ENCODE measurements around the gene XXYLT1. TPM values are rescaled to one million over a fixed set of nuclear protein-coding genes. Genes with fewer than 3 reads are reported as not detected.

XXYLT1 gene
- total RNA-seq, 1 experiment from 2014 or later: 10.9 TPM

GRCh38 chr3:195181741-195182469 is 89.1 kb downstream of the XXYLT1 start:
- no peak overlapping the region for H3K4me2 ChIP-seq (ENCODE audit: low read length)
- no peak for DNase-seq (ENCODE audit: low read depth, low spot score)
- H3K4me1 ChIP-seq (ENCODE audit: control insufficient read depth in 1 of 2, insufficient read depth in 2 of 2, low read length in 2 of 2): peaks cover 0 to 8% of the 10 kb centered on the region in 2 experiments; a peak in 2 of 4 replicates
- ChIA-PET RAD21 (ENCODE audit: low non-redundant PET in 1 of 2, low total read pairs in 2 of 2, uncharacterized antibody in 2 of 2, unreplicated experiment in 2 of 2) (no interaction called here), CTCF (no interaction called here), POLR2A (no interaction called here)
- TF ChIP-seq ELF1 (IDR thresholded peaks at IDR 0.05; ENCODE audit: borderline replicate concordance, low read depth) (no peak), EGR1 (IDR thresholded peaks at IDR 0.05; ENCODE audit: low read depth) (no peak), MAX (IDR thresholded peaks at IDR 0.05) (no peak), RAD21 (IDR thresholded peaks at IDR 0.05; ENCODE audit: low read depth) (no peak), EZH2 (IDR thresholded peaks at IDR 0.05) (no peak), REST (IDR thresholded peaks at IDR 0.05; ENCODE audit: low read depth) (no peak), POLR2A (IDR thresholded peaks at IDR 0.05; ENCODE audit: borderline replicate concordance, extremely low read depth, insufficient read depth, insufficient read length) (no peak), CTCF (IDR thresholded peaks at IDR 0.05 in 2 of 3, conservative IDR thresholded peaks at IDR 0.05 in 1 of 3; ENCODE audit: borderline replicate concordance in 1 of 3, insufficient read depth in 1 of 3, low read depth in 2 of 3, low read length in 2 of 3) (no peak), POLR2AphosphoS5 (IDR thresholded peaks at IDR 0.05; ENCODE audit: low read depth, low read length) (no peak), YY1 (IDR thresholded peaks at IDR 0.05; ENCODE audit: extremely low read depth, insufficient replicate concordance, low read depth, low read length) (no peak), ZBTB33 (IDR thresholded peaks at IDR 0.05; ENCODE audit: extremely low read depth, insufficient replicate concordance, low read length) (no peak), EZH2phosphoT487 (IDR thresholded peaks at IDR 0.05; ENCODE audit: borderline replicate concordance) (no peak), JUND (IDR thresholded peaks at IDR 0.05) (no peak), ATF3 (IDR thresholded peaks at IDR 0.05) (no peak)
- H3K79me2 ChIP-seq (ENCODE audit: insufficient read depth, low read length): no peaks in the 10 kb centered on the region
- no peak overlapping the region for H3K9ac ChIP-seq (ENCODE audit: low read length)
- H3K9me2 ChIP-seq (ENCODE audit: insufficient read depth): no peaks in the 10 kb centered on the region
- H4K20me1 ChIP-seq (ENCODE audit: insufficient read depth): no peaks in the 10 kb centered on the region
- no peak overlapping the region for H3K4me3 ChIP-seq (replicated peaks in 1 of 2; ENCODE audit: low read depth in 1 of 2, low read length in 2 of 2)
- no TSS peak for BruUV-seq (replicated peaks)
- H3K27ac ChIP-seq (ENCODE audit: low read depth, low read length): no peak overlapping the region
- no peak for ATAC-seq
- H3K9me3 ChIP-seq (ENCODE audit: control insufficient read depth in 1 of 2, insufficient read depth in 1 of 2, low read depth in 1 of 2, low read length in 2 of 2): no peaks in the 10 kb centered on the region
- H3K36me3 ChIP-seq (ENCODE audit: control insufficient read depth in 1 of 2, insufficient read depth in 2 of 2, low read length in 2 of 2): no peaks in the 10 kb centered on the region
- intact Hi-C loops (cut with micrococcal nuclease): no loop called here
- no peak overlapping the region for H2AFZ ChIP-seq (ENCODE audit: low read depth, low read length, poor library complexity, severe bottlenecking)
- H3K27me3 ChIP-seq (ENCODE audit: insufficient read depth, low read length): no peaks in the 10 kb centered on the region

Measured in HCT116 (cell line).